HEK293 (cell line): Measurements from ENCODE around the gene SYTL5.
A peak's percentile ranks its signal among the peaks of the same experiment; 100 is the strongest.

ENCODE experiments used
- CTCF ChIA-PET: fragments of 350-600 bp; formaldehyde crosslinking; extraction: SDS; loops from one replicate; lab custom pipeline; 2021; ENCODE audit warnings: antibody characterized with exemption; lab: Yijun Ruan, JAX
- POLR2A ChIA-PET: fragments of 300-600 bp; formaldehyde crosslinking; extraction: SDS; loops from one replicate; lab custom pipeline; 2020; ENCODE audit warnings: antibody characterized with exemption, inconsistent platforms; lab: Yijun Ruan, JAX
- H3K27ac ChIP-seq: fragments of 200-500 bp; sonication (Bioruptor generic); 2 replicates; pipeline ENCODE4 v1.5.1; 2014; ENCODE audit warnings: low read depth, low read length, control low read depth, inconsistent platforms; ENCODE audit errors: extremely low read depth
- H3K36me3 ChIP-seq, 2 experiments: fragments of 200-500 bp in 1 of 2; sonication (Bioruptor generic) in 1 of 2; 1 replicate in 1 of 2; 2 replicates in 1 of 2; pipeline ENCODE4 v1.5.1; 2014 to 2017; ENCODE audit warnings: inconsistent platforms in 2 of 2, low read length in 2 of 2; ENCODE audit not compliant: control insufficient read depth in 2 of 2, insufficient read depth in 1 of 2
- H3K4me1 ChIP-seq: fragments of 200-500 bp; sonication (Bioruptor generic); 2 replicates; pipeline ENCODE4 v1.5.1; 2014; ENCODE audit warnings: mild to moderate bottlenecking, low read length, inconsistent platforms; ENCODE audit not compliant: control insufficient read depth, insufficient read depth
- H3K4me3 ChIP-seq: 2 replicates; pipeline ENCODE4 v1.5.1; 2011; ENCODE audit warnings: low read depth, mild to moderate bottlenecking, control low read depth, low read length, moderate library complexity
- H3K9me3 ChIP-seq: fragments of 200-500 bp; sonication (Bioruptor generic); 2 replicates; pipeline ENCODE4 v1.5.1; 2014; ENCODE audit warnings: low read depth, low read length, inconsistent platforms; ENCODE audit not compliant: control insufficient read depth, insufficient read depth
- HIC1 ChIP-seq: fragments of 450-650 bp; formaldehyde crosslinking; IDR thresholded peaks from 2 replicates; pipeline ENCODE4 v1.5.1; 2016; ENCODE audit warnings: missing biosample characterization, missing genetic modification characterization
- MZF1 ChIP-seq: fragments of 450-650 bp; formaldehyde crosslinking; IDR thresholded peaks from 2 replicates; pipeline ENCODE4 v1.5.1; 2017; ENCODE audit warnings: missing biosample characterization, missing genetic modification characterization, borderline replicate concordance
- PRDM10 ChIP-seq: fragments of 450-650 bp; formaldehyde crosslinking; IDR thresholded peaks from 2 replicates; pipeline ENCODE4 v1.5.1; 2016; ENCODE audit warnings: missing biosample characterization, missing genetic modification characterization
- PRDM6 ChIP-seq: fragments of 450-650 bp; formaldehyde crosslinking; IDR thresholded peaks from 2 replicates; pipeline ENCODE4 v1.5.1; 2017; ENCODE audit warnings: missing biosample characterization, missing genetic modification characterization
- YY2 ChIP-seq: fragments of 450-650 bp; formaldehyde crosslinking; IDR thresholded peaks from 2 replicates; pipeline ENCODE4 v1.5.1; 2016; ENCODE audit warnings: missing biosample characterization, missing genetic modification characterization
- ZBTB8A ChIP-seq: fragments of 450-650 bp; formaldehyde crosslinking; IDR thresholded peaks from 2 replicates; pipeline ENCODE4 v1.5.1; 2016; ENCODE audit warnings: missing biosample characterization, missing genetic modification characterization
- ZNF133 ChIP-seq: fragments of 450-650 bp; formaldehyde crosslinking; IDR thresholded peaks from 2 replicates; pipeline ENCODE4 v1.5.1; 2016; ENCODE audit warnings: missing biosample characterization, missing genetic modification characterization
- ZNF16 ChIP-seq: fragments of 450-650 bp; formaldehyde crosslinking; IDR thresholded peaks from 2 replicates; pipeline ENCODE4 v1.5.1; 2016; ENCODE audit warnings: low read depth, missing biosample characterization, missing genetic modification characterization
- ZNF280D ChIP-seq: fragments of 450-650 bp; formaldehyde crosslinking; IDR thresholded peaks from 2 replicates; pipeline ENCODE4 v1.5.1; 2016; ENCODE audit warnings: missing biosample characterization, missing genetic modification characterization
- ZNF335 ChIP-seq: fragments of 450-650 bp; formaldehyde crosslinking; conservative IDR thresholded peaks from 2 replicates; pipeline ENCODE4 v1.5.1; 2016; ENCODE audit warnings: missing biosample characterization, missing genetic modification characterization
- ZNF398 ChIP-seq: fragments of 450-650 bp; formaldehyde crosslinking; IDR thresholded peaks from 2 replicates; pipeline ENCODE4 v1.5.1; 2017; ENCODE audit warnings: missing biosample characterization, missing genetic modification characterization
- ZNF558 ChIP-seq: fragments of 450-650 bp; formaldehyde crosslinking; IDR thresholded peaks from 2 replicates; pipeline ENCODE4 v1.5.1; 2016; ENCODE audit warnings: missing biosample characterization, missing genetic modification characterization
- ZNF561 ChIP-seq: fragments of 450-650 bp; IDR thresholded peaks from 2 replicates; pipeline ENCODE4 v1.5.1; 2018; ENCODE audit warnings: missing biosample characterization, missing genetic modification characterization, borderline replicate concordance
- ZNF645 ChIP-seq: fragments of 450-650 bp; formaldehyde crosslinking; IDR thresholded peaks from 2 replicates; pipeline ENCODE4; 2016; ENCODE audit warnings: missing biosample characterization, missing genetic modification characterization

SYTL5 gene

GRCh38 chrX:38055170-38055847 is 49.0 kb downstream of the SYTL5 start:
- Histone ChIP-seq H3K4me1 (peaks cover 10% of the 10 kb centered on the region; the same call in 1 of the 2 replicates), H3K27ac (peak overlapping the region; percentile 21), H3K4me3 (no peak overlapping the region), H3K36me3 (no peaks in the 10 kb centered on the region), H3K9me3 (no peaks in the 10 kb centered on the region)
- CTCF ChIA-PET, result no interaction called here
- POLR2A ChIA-PET, result interaction anchor here (0.7 kb wide), 1 partner anchor 243 kb away, joined by 3 read pairs; no protein-coding TSS in a partner anchor
- TF ChIP-seq ZNF133 (tag by site-specific recombination) (no peak), PRDM6 (0 out of 2 replicates have a peak, but pooled peaks have one; percentile 39), ZNF561 (no peak), ZNF398 (tag by site-specific recombination) (0 out of 2 replicates have a peak, but pooled peaks have one; percentile 29), MZF1 (tag by site-specific recombination) (0 out of 2 replicates have a peak, but pooled peaks have one; percentile 26), ZNF645 (tag by site-specific recombination) (no peak), ZNF558 (no peak), ZNF280D (no peak), PRDM10 (tag by site-specific recombination) (peak; percentile 64), YY2 (no peak), ZNF335 (peak; percentile 37; the same call in 1 of the 2 replicates), ZNF16 (tag by site-specific recombination) (no peak), ZBTB8A (tag by site-specific recombination) (no peak), HIC1 (tag by site-specific recombination) (no peak)
